Ovary (tissue), 9 donors: ENCODE data around the gene LIMK2. TPM values are rescaled to one million over a fixed set of nuclear protein-coding genes. Genes with fewer than 3 reads are reported as not detected.

Experiments
- DNase-seq, 5 donors: peaks; one replicate each; pipeline ENCODE4 v3.0.0-alpha.2; 2019 to 2020
- H3K27ac ChIP-seq, 2 donors: fragments of 200-600 bp; one replicate each; pipeline versions ENCODE4 v1.5.1 to v1.8.0; 2019 to 2022
- H3K27me3 ChIP-seq: fragments of 200-600 bp; one replicate; pipeline ENCODE4 v1.8.0; 2022
- H3K36me3 ChIP-seq: fragments of 200-600 bp; sonication (generic); one replicate; pipeline ENCODE4 v1.5.1; 2019
- H3K4me1 ChIP-seq: one replicate; pipeline ENCODE4 v1.8.1; 2013; ENCODE audit warnings: mild to moderate bottlenecking, moderate library complexity; ENCODE audit not compliant: insufficient read depth
- H3K4me3 ChIP-seq: fragments of 200-600 bp; sonication (generic); one replicate; pipeline ENCODE4 v1.5.1; 2017
- H3K9me3 ChIP-seq, 2 donors: fragments of 200-600 bp in 1 of 2; sonication (generic) in 1 of 2; one replicate each; pipeline versions ENCODE4 v1.5.1 to v1.8.1; 2013 to 2019; ENCODE audit warnings: mild to moderate bottlenecking in 1 of 2, moderate library complexity in 1 of 2
- EP300 ChIP-seq: sonication (generic); formaldehyde crosslinking; IDR thresholded peaks from one replicate; pipeline ENCODE4 v1.6.1; 2017; ENCODE audit warnings: antibody characterized with exemption
- POLR2A ChIP-seq: fragments of 450-650 bp; IDR thresholded peaks from one replicate; pipeline ENCODE4 v1.6.1; 2017; ENCODE audit warnings: antibody characterized with exemption, mild to moderate bottlenecking, moderate library complexity
- WGBS, 3 donors: extraction: QIAGEN DNeasy Blood & Tissue Kit in 1 of 3; methylation state at CpG; one replicate each; pipeline versions ENCODE4 v1.1.5 to v1.1.7; 2013 to 2017; 5-methylcytosine and 5-hydroxymethylcytosine counted together
- intact Hi-C, 4 donors: fragments of 100-400 bp; cut with DNase I; formaldehyde crosslinking; loops; one replicate each; pipeline versions ENCODE4 v1.11.0 to v1.15.1; 2022 to 2023
- polyA plus RNA-seq, 2 donors: library from polyadenylated mRNA; stranded (reverse); fragments of 200-250 nt in 1 of 2; fragments of 350-450 nt in 1 of 2; fragmentation: Illumina TruSeq in 1 of 2; extraction: RNeasy Lipid Tissue Mini Kit (QIAGEN cat#74804) in 1 of 2; gene quantifications; one replicate each; pipeline ENCODE4 v1.2.3, GENCODE V29; 2013 to 2014
- total RNA-seq, 7 donors: library from RNA; depleted of rRNA in 2 of 7; stranded (reverse); fragments of >200 nt in 2 of 7; fragmentation: NEBNext Ultra II Directional in 3 of 7; extraction: Animal tissue kit (Norgen Biotek cat#: 25700) in 3 of 7; gene quantifications; one replicate each; pipeline versions ENCODE4 v1.1.0 to v1.2.4, GENCODE V29; 2016 to 2023
- TF ChIP-seq, protein P1 (sequence below), 3 donors: fragments of 450-650 bp in 2 of 3; fragments of 200-600 bp in 1 of 3; IDR thresholded peaks; one replicate each; pipeline versions ENCODE4 v1.5.1 to v1.8.0; 2016 to 2022; ENCODE audit warnings: antibody characterized with exemption in 3 of 3, mild to moderate bottlenecking in 1 of 3
- donor health status: DM: no; HTN: no; CAD: no; lungs with moderate emphysema.
- donor health status: DM: no; HTN: no; CAD: no.
- donor health status: Bipolar disorder and iron deficiency.
- donor health status: DM: yes; HTN: yes; CAD: no.
- donor health status: DM: no; HTN: no; CAD: no.
- donor health status: DM: yes; HTN: yes; CAD: no.

Gene LIMK2
- total and polyA plus RNA-seq, 9 donors = 19.0 to 63.7 (median 33.9) TPM

DNA sequence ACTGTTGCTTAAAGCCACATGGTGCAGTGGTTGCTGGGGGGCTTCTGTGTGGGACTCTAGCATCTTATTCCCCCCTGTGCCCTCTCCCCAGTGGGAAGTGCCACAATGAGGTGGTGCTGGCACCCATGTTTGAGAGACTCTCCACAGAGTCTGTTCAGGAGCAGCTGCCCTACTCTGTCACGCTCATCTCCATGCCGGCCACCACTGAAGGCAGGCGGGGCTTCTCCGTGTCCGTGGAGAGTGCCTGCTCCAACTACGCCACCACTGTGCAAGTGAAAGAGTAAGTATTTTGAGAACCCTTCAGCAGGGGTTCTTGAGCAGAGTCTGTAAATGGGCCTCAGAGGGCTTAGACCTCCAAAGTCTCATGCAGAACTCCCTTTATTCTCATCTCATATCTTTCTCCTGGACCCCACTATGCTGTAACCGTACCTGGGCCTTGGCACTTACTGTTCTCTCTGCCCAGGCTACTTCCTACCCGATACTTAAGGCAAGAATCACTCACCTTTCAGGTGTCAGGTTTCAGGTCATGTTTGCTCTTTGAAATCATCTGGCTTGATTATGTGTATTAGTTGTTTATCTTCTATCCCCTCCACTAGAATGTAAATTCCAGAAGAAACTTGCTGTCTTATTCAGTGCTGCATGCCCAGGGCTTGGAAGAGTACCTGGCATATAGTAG lies 47.8 kb downstream of the LIMK2 start:
- Histone ChIP-seq H3K4me1 (no peaks in the 10 kb centered on the region), H3K9me3 (no peaks in the 10 kb centered on the region), H3K4me3 (no peak overlapping the region), H3K27me3 (no peaks in the 10 kb centered on the region), H3K36me3 (no peaks in the 10 kb centered on the region), H3K27ac (no peak overlapping the region)
- no peak for DNase-seq
- intact Hi-C loops = no loop called here
- 86 to 97% (median 89%) methylated on average over 8 of the region's 8 CpGs for WGBS, 3 donors
- TF ChIP-seq POLR2A (no peak), EP300 (no peak)
- TF ChIP-seq, protein P1, sequence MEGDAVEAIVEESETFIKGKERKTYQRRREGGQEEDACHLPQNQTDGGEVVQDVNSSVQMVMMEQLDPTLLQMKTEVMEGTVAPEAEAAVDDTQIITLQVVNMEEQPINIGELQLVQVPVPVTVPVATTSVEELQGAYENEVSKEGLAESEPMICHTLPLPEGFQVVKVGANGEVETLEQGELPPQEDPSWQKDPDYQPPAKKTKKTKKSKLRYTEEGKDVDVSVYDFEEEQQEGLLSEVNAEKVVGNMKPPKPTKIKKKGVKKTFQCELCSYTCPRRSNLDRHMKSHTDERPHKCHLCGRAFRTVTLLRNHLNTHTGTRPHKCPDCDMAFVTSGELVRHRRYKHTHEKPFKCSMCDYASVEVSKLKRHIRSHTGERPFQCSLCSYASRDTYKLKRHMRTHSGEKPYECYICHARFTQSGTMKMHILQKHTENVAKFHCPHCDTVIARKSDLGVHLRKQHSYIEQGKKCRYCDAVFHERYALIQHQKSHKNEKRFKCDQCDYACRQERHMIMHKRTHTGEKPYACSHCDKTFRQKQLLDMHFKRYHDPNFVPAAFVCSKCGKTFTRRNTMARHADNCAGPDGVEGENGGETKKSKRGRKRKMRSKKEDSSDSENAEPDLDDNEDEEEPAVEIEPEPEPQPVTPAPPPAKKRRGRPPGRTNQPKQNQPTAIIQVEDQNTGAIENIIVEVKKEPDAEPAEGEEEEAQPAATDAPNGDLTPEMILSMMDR (IDR thresholded peaks at IDR 0.05) = no peak

DNA sequence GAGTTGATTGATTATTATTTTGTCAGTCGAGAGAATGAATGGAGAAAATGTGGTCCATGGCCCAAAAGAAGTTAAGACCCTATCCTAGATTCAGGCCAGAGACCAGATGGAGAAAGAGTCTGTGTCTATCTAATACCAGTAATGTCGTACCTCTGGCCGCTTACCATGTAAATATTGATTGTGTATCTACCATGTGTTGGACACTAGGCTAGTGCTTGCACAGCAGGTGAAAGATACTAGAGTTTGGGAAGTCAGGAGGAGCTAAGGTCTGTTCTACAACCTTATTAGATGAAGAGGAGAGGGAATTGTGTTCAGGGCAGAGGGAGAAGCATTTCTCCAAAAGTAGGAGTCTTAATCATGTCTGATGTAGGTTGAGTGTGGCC lies 48.4 kb downstream of the LIMK2 start:
- TF ChIP-seq, protein P1 (IDR thresholded peaks at IDR 0.05) = no peak
- TF ChIP-seq POLR2A (no peak), EP300 (no peak)
- intact Hi-C loops = no loop called here
- H3K4me3 ChIP-seq = no peak overlapping the region
- H3K27me3 ChIP-seq = no peaks in the 10 kb centered on the region
- no peaks in the 10 kb centered on the region for H3K9me3 ChIP-seq
- H3K36me3 ChIP-seq = no peaks in the 10 kb centered on the region
- no peak overlapping the region for H3K27ac ChIP-seq
- 90 to 97% (median 92%) methylated on average over 3 of the region's 3 CpGs for WGBS, 3 donors
- no peak for DNase-seq
- H3K4me1 ChIP-seq = no peaks in the 10 kb centered on the region

DNA sequence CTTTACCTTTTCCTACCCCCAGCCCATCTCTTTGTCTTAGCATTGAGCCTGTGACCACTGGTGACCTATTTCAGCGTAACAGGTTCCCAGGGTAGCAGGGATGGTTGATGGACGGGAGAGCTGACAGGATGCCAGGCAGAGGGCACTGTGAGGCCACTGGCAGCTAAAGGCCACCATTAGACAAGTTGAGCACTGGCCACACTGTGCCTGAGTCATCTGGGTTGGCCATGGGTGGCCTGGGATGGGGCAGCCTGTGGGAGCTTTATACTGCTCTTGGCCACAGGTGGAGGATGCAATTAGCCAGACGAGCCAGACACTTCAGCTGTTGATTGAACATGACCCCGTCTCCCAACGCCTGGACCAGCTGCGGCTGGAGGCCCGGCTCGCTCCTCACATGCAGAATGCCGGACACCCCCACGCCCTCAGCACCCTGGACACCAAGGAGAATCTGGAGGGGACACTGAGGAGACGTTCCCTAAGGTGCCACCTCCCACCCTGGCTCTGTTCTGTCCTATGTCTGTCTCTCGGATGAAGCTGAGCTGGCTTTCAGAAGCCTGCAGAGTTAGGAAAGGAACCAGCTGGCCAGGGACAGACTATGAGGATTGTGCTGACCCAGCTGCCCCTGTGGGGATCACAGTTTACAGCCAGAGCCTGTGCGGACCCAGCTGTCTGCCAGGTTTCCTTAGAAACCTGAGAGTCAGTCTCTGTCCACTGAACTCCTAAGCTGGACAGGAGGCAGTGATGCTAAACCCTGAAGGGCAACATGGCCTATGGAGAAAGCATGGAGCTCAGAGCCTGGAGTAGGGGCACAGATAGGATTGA lies 50.4 kb downstream of the LIMK2 start:
- TF ChIP-seq POLR2A (no peak), EP300 (no peak)
- TF ChIP-seq, protein P1 (IDR thresholded peaks at IDR 0.05) = no peak
- DNase-seq = no peak
- Histone ChIP-seq H3K4me1 (no peaks in the 10 kb centered on the region), H3K36me3 (no peaks in the 10 kb centered on the region), H3K27me3 (no peaks in the 10 kb centered on the region), H3K9me3 (no peaks in the 10 kb centered on the region), H3K27ac (no peak overlapping the region), H3K4me3 (no peak overlapping the region)
- 54 to 71% (median 62%) methylated on average over 12 to 13 of the region's 13 CpGs for WGBS, 3 donors
- intact Hi-C loops = no loop called here

DNA sequence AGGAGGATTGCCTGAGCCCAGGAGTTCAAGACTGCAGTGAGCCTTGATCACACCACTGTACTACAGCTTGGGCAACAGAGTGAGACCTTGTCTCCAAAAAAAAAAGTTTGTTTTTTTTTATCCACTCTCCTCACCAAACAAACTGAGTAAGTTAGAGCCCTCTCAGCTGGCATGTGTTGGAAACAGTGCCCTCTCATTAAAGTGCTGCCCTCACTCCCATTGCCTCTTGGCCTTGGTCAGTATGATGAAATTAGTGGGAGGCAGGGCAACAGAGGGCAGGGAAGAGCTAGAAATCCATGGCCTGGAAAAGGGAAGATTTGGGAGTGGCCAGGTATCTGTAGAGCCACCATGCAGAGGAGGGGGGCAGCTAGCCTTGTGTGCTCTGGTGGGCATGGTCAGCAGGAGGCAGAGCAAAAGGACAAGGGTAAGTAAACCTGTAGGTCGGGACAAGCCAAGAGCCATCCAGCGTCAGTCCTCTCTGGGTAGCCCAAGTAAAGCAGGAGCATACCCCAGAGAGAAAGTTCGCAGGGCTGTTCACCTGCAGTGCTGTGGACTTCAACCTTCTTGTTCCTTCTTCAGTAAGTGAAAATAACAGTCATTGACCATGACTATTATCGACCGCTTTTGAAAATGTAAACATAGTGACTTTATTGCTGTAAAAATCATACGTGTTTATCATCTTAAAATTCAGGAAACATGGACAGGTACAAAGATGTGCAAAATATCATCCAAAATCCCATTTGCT lies 52.0 kb downstream of the LIMK2 start:
- no peak for TF ChIP-seq POLR2A
- TF ChIP-seq, protein P1 (IDR thresholded peaks at IDR 0.05) = no peak
- Histone ChIP-seq H3K27ac (no peak overlapping the region), H3K27me3 (no peaks in the 10 kb centered on the region), H3K9me3 (no peaks in the 10 kb centered on the region), H3K4me1 (no peaks in the 10 kb centered on the region), H3K4me3 (no peak overlapping the region), H3K36me3 (no peaks in the 10 kb centered on the region)
- DNase-seq = peak in 1 of 5 donors; percentile 2
- WGBS, 3 donors = 94 to 98% (median 95%) methylated on average over 6 of the region's 6 CpGs
- intact Hi-C loops = no loop called here
